Measurements from ENCODE around the gene PLXNC1. TPM values are rescaled to one million over a fixed set of nuclear protein-coding genes. Genes with fewer than 3 reads are reported as not detected.
A peak's percentile ranks its signal among the peaks of the same experiment; 100 is the strongest.

Gene PLXNC1
- polyA plus RNA-seq, 1 of the 3 experiments (the other 2 are of a cell fraction): 0.23 TPM

- H2AFZ ChIP-seq (ENCODE audit: low read depth): no peak overlapping the region
- no peaks in the 10 kb centered on the region for H3F3A ChIP-seq (replicated peaks; ENCODE audit: insufficient read depth)
- H3K4me2 ChIP-seq: no peak overlapping the region
- no peak for TF ChIP-seq TAF1 (IDR thresholded peaks at IDR 0.05; ENCODE audit: borderline replicate concordance, low read depth, low read length)
- no peak for TF ChIP-seq POLR2AphosphoS5 (IDR thresholded peaks at IDR 0.05; ENCODE audit: low read depth, low read length)
- TF ChIP-seq SMC3 (IDR thresholded peaks at IDR 0.05; ENCODE audit: low read depth, low read length): no peak
- no peak for TF ChIP-seq EP300 (IDR thresholded peaks at IDR 0.05; ENCODE audit: borderline replicate concordance in 1 of 2, low read depth in 1 of 2, low read length in 1 of 2)
- no peaks in the 10 kb centered on the region for H4K20me1 ChIP-seq (ENCODE audit: insufficient read depth)
- H3K4me1 ChIP-seq (ENCODE audit: control insufficient read depth in 1 of 2, insufficient read depth in 2 of 2, low read depth in 1 of 2, low read length in 1 of 2): no peaks in the 10 kb centered on the region
- H3K36me3 ChIP-seq (replicated peaks in 1 of 2; ENCODE audit: control insufficient read depth in 1 of 2, insufficient read depth in 2 of 2, low read length in 1 of 2): peaks cover 5 to 9% of the 10 kb centered on the region in 2 experiments
- CTCF ChIA-PET: no interaction called here
- POLR2A ChIA-PET: no interaction called here
- no peak overlapping the region for H3K27ac ChIP-seq (ENCODE audit: low read depth in 2 of 2, low read length in 1 of 2)
- H3K4me3 ChIP-seq (ENCODE audit: low read depth in 2 of 2, low read length in 1 of 2): no peak overlapping the region
- H3K79me2 ChIP-seq (ENCODE audit: insufficient read depth): no peaks in the 10 kb centered on the region
- H3K9me2 ChIP-seq: no peaks in the 10 kb centered on the region
- no peaks in the 10 kb centered on the region for H3K9me3 ChIP-seq
- DNase-seq: no peak
- no peaks in the 10 kb centered on the region for H3K27me3 ChIP-seq (ENCODE audit: insufficient read depth)
- H3K9ac ChIP-seq: no peak overlapping the region
These were observed 171.7 kb downstream of the PLXNC1 start for GRCh38 chr12:94320109-94320508.

- Histone ChIP-seq H3F3A (replicated peaks; ENCODE audit: insufficient read depth) (peaks cover 15% of the 10 kb centered on the region), H3K4me3 (ENCODE audit: low read depth in 2 of 2, low read length in 1 of 2) (no peak overlapping the region), H3K9me3 (no peaks in the 10 kb centered on the region), H3K79me2 (ENCODE audit: insufficient read depth) (no peaks in the 10 kb centered on the region), H3K27me3 (ENCODE audit: insufficient read depth) (no peaks in the 10 kb centered on the region), H3K9me2 (no peaks in the 10 kb centered on the region), H4K20me1 (ENCODE audit: insufficient read depth) (no peaks in the 10 kb centered on the region), H3K27ac (ENCODE audit: low read depth in 2 of 2, low read length in 1 of 2) (no peak overlapping the region), H3K9ac (no peak overlapping the region), H3K4me2 (no peak overlapping the region), H2AFZ (ENCODE audit: low read depth) (no peak overlapping the region), H3K4me1 (ENCODE audit: control insufficient read depth in 1 of 2, insufficient read depth in 2 of 2, low read depth in 1 of 2, low read length in 1 of 2) (no peaks in the 10 kb centered on the region), H3K36me3 (replicated peaks in 1 of 2; ENCODE audit: control insufficient read depth in 1 of 2, insufficient read depth in 2 of 2, low read length in 1 of 2) (peaks cover 7 to 9% of the 10 kb centered on the region in 2 experiments)
- DNase-seq: no peak
- 81% methylated on average over 2 of the region's 2 CpGs for WGBS (ENCODE audit: low lambda C conversion rate)
- no peak for TF ChIP-seq SIN3A (IDR thresholded peaks at IDR 0.05; ENCODE audit: borderline replicate concordance, low read depth, low read length)
- no peak for TF ChIP-seq TAF1 (IDR thresholded peaks at IDR 0.05; ENCODE audit: borderline replicate concordance, low read depth, low read length)
- TF ChIP-seq RCOR1 (IDR thresholded peaks at IDR 0.05; ENCODE audit: low read length): no peak
- TF ChIP-seq REST (IDR thresholded peaks at IDR 0.05; ENCODE audit: low read depth, low read length): no peak
- TF ChIP-seq MEF2A (IDR thresholded peaks at IDR 0.05; ENCODE audit: borderline replicate concordance, low read depth): no peak
- ChIA-PET POLR2A (no interaction called here), CTCF (no interaction called here)
These were observed 174.0 kb downstream of the PLXNC1 start for GRCh38 chr12:94322346-94322745.

- ChIA-PET POLR2A (no interaction called here), CTCF (no interaction called here)
- H3K9me2 ChIP-seq: no peaks in the 10 kb centered on the region
- no peaks in the 10 kb centered on the region for H3K4me1 ChIP-seq (ENCODE audit: control insufficient read depth in 1 of 2, insufficient read depth in 2 of 2, low read depth in 1 of 2, low read length in 1 of 2)
- H3K27ac ChIP-seq (ENCODE audit: low read depth in 2 of 2, low read length in 1 of 2): peak overlapping the region in 1 of 2 experiments; percentile 17; a peak in 1 of 4 replicates
- H3K4me3 ChIP-seq (ENCODE audit: low read depth in 2 of 2, low read length in 1 of 2): no peak overlapping the region
- no peak for DNase-seq
- H3K9ac ChIP-seq: no peak overlapping the region
- peaks cover 11 to 15% of the 10 kb centered on the region in 2 experiments for H3K36me3 ChIP-seq (replicated peaks in 1 of 2; ENCODE audit: control insufficient read depth in 1 of 2, insufficient read depth in 2 of 2, low read length in 1 of 2)
- H3K4me2 ChIP-seq: no peak overlapping the region
- peaks cover 18% of the 10 kb centered on the region for H3F3A ChIP-seq (replicated peaks; ENCODE audit: insufficient read depth)
- no peaks in the 10 kb centered on the region for H3K9me3 ChIP-seq
- 100% methylated on average over 1 of the region's 1 CpG for WGBS (ENCODE audit: low lambda C conversion rate)
- no peaks in the 10 kb centered on the region for H4K20me1 ChIP-seq (ENCODE audit: insufficient read depth)
- no peak overlapping the region for H2AFZ ChIP-seq (ENCODE audit: low read depth)
- H3K79me2 ChIP-seq (ENCODE audit: insufficient read depth): no peaks in the 10 kb centered on the region
- no peaks in the 10 kb centered on the region for H3K27me3 ChIP-seq (ENCODE audit: insufficient read depth)
- TF ChIP-seq REST (IDR thresholded peaks at IDR 0.05; ENCODE audit: low read depth, low read length): no peak
- TF ChIP-seq RCOR1 (IDR thresholded peaks at IDR 0.05; ENCODE audit: low read length): no peak
- TF ChIP-seq RAD21 (IDR thresholded peaks at IDR 0.05; ENCODE audit: low read length): no peak
- TF ChIP-seq EZH2phosphoT487 (IDR thresholded peaks at IDR 0.05; ENCODE audit: borderline replicate concordance, low read depth): no peak
- no peak for TF ChIP-seq USF2 (IDR thresholded peaks at IDR 0.05; ENCODE audit: borderline replicate concordance, low read depth, low read length)
- no peak for TF ChIP-seq TEAD4 (IDR thresholded peaks at IDR 0.05; ENCODE audit: borderline replicate concordance, insufficient read depth)
- no peak for TF ChIP-seq MEF2A (IDR thresholded peaks at IDR 0.05; ENCODE audit: borderline replicate concordance, low read depth)
These were observed 177.9 kb downstream of the PLXNC1 start for GRCh38 chr12:94326234-94326633.

Data from SK-N-SH (cell line).